Loucy (cell line): ENCODE data around the gene ISCU.

Experiments used
- H2AFZ ChIP-seq: fragments of 200-600 bp; sonication (generic); 2 replicates; pipeline ENCODE4 v1.6.0; 2016; ENCODE audit warnings: antibody characterized with exemption, mild to moderate bottlenecking, low read length, moderate library complexity
- H3F3A ChIP-seq: fragments of 200-600 bp; 2 replicates; pipeline ENCODE4 v1.6.0; 2016; ENCODE audit warnings: antibody characterized with exemption, low read depth, mild to moderate bottlenecking
- H3K27me3 ChIP-seq: fragments of 200-600 bp; sonication (generic); 2 replicates; pipeline ENCODE4 v1.6.1; 2014; ENCODE audit warnings: low read length, mild to moderate bottlenecking; ENCODE audit not compliant: insufficient read depth, poor library complexity, severe bottlenecking
- H3K36me3 ChIP-seq: fragments of 200-600 bp; sonication (generic); 2 replicates; pipeline ENCODE4 v1.6.1; 2016; ENCODE audit warnings: low read length; ENCODE audit not compliant: insufficient read depth
- H3K4me1 ChIP-seq: fragments of 200-600 bp; sonication (generic); 2 replicates; pipeline ENCODE4 v1.5.1; 2014; ENCODE audit warnings: low read length, mild to moderate bottlenecking; ENCODE audit not compliant: insufficient read depth, poor library complexity, severe bottlenecking
- H3K4me2 ChIP-seq: fragments of 200-600 bp; sonication (generic); 2 replicates; pipeline ENCODE4 v1.6.0; 2014; ENCODE audit warnings: antibody characterized with exemption, low read length, low read depth, mild to moderate bottlenecking; ENCODE audit not compliant: poor library complexity, severe bottlenecking
- H3K4me3 ChIP-seq: fragments of 200-600 bp; sonication (generic); 2 replicates; pipeline ENCODE4 v1.5.1; 2014; ENCODE audit warnings: low read length, mild to moderate bottlenecking, mixed read lengths; ENCODE audit not compliant: poor library complexity, severe bottlenecking
- H3K79me2 ChIP-seq: fragments of 200-600 bp; sonication (generic); 2 replicates; pipeline ENCODE4 v1.6.1; 2014; ENCODE audit warnings: low read length; ENCODE audit not compliant: insufficient read depth
- H3K9ac ChIP-seq: fragments of 200-600 bp; sonication (generic); 2 replicates; pipeline ENCODE4 v1.6.0; 2014; ENCODE audit warnings: mild to moderate bottlenecking, low read depth, low read length, moderate library complexity; ENCODE audit not compliant: poor library complexity, severe bottlenecking
- H3K9me2 ChIP-seq: fragments of 200-600 bp; sonication (generic); replicated peaks from 2 replicates; pipeline ENCODE4 v1.6.1; 2016; ENCODE audit warnings: low read depth, low read length, mixed read lengths
- H3K9me3 ChIP-seq: fragments of 200-600 bp; sonication (generic); 2 replicates; pipeline ENCODE4 v1.6.1; 2014; ENCODE audit warnings: mild to moderate bottlenecking, antibody characterized with exemption, low read length, low read depth; ENCODE audit not compliant: insufficient read depth
- H4K20me1 ChIP-seq: fragments of 200-600 bp; sonication (generic); 2 replicates; pipeline ENCODE4 v1.6.0; 2014; ENCODE audit warnings: antibody characterized with exemption, low read length, mild to moderate bottlenecking; ENCODE audit not compliant: insufficient read depth, poor library complexity, severe bottlenecking
- CTCF ChIP-seq: fragments of 200-600 bp; sonication (generic); conservative IDR thresholded peaks from 2 replicates; pipeline ENCODE4 v1.5.1; 2014; ENCODE audit warnings: mild to moderate bottlenecking, antibody characterized with exemption, low read length
- EZH2phosphoT487 ChIP-seq: fragments of 200-600 bp; IDR thresholded peaks from 2 replicates; pipeline ENCODE4 v1.6.1; 2018; ENCODE audit warnings: antibody characterized with exemption, mild to moderate bottlenecking, moderate library complexity, borderline replicate concordance

The ISCU gene

DNA sequence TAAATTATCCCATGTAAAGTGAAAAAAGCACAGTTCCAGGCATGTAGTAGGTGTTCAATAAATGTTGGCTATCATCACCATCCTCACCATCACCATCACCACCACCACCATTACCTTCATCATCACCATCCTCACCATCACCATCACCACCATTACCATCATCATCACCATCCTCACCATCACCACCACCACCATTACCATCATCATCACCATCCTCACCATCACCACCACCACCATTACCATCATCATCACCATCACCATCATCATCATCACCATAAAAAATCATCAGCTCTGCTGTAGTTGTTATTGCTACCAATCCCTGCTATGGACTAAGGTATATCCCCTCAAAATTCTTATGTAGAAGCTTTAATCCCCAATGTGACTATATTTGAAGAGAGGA lies 15.1 kb downstream of the ISCU start:
- no peak overlapping the region for H3K4me3 ChIP-seq

DNA sequence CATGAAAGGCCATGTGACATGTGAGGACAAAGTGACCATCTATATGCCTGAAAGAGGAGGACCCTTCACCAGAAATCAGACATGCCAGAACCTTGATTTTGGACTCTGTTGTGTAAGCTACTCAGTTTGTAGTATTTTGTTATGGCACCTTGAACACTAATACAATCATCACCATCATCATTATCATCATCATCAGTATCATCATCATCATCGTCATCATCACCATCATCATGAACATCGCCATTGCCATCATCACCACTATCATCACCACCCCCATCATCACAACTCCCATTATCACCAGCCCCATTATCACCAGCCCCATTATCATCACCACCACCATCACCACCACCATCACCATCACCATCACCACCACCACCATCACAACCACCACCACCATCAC lies 15.9 kb downstream of the ISCU start:
- H3K36me3 ChIP-seq = no peaks in the 10 kb centered on the region
- H3K9me3 ChIP-seq = no peaks in the 10 kb centered on the region
- no peaks in the 10 kb centered on the region for H3K27me3 ChIP-seq
- no peak overlapping the region for H3K9ac ChIP-seq
- no peaks in the 10 kb centered on the region for H3F3A ChIP-seq
- H3K4me1 ChIP-seq = no peaks in the 10 kb centered on the region
- no peak for TF ChIP-seq CTCF
- TF ChIP-seq EZH2phosphoT487 = no peak
- no peaks in the 10 kb centered on the region for H3K79me2 ChIP-seq
- H3K4me3 ChIP-seq = no peak overlapping the region
- no peak overlapping the region for H2AFZ ChIP-seq
- H4K20me1 ChIP-seq = no peaks in the 10 kb centered on the region
- H3K9me2 ChIP-seq = no peaks in the 10 kb centered on the region
- no peak overlapping the region for H3K4me2 ChIP-seq

More for the DNA sequence above, 15.1 kb downstream of the ISCU start:
- Histone ChIP-seq H3K9ac (no peak overlapping the region), H3K36me3 (no peaks in the 10 kb centered on the region), H3K9me3 (no peaks in the 10 kb centered on the region), H3K4me2 (no peak overlapping the region), H2AFZ (no peak overlapping the region), H3K79me2 (no peaks in the 10 kb centered on the region), H3K9me2 (no peaks in the 10 kb centered on the region), H4K20me1 (no peaks in the 10 kb centered on the region), H3K27me3 (no peaks in the 10 kb centered on the region), H3K4me1 (no peaks in the 10 kb centered on the region), H3F3A (no peaks in the 10 kb centered on the region)
- TF ChIP-seq EZH2phosphoT487 (no peak), CTCF (no peak)

- no peaks in the 10 kb centered on the region for H3K9me3 ChIP-seq
- TF ChIP-seq CTCF = no peak
- TF ChIP-seq EZH2phosphoT487 = no peak
- no peaks in the 10 kb centered on the region for H4K20me1 ChIP-seq
- H3K9ac ChIP-seq = no peak overlapping the region
- no peaks in the 10 kb centered on the region for H3K79me2 ChIP-seq
- no peaks in the 10 kb centered on the region for H3K27me3 ChIP-seq
- no peak overlapping the region for H3K4me3 ChIP-seq
- no peaks in the 10 kb centered on the region for H3K36me3 ChIP-seq
- H2AFZ ChIP-seq = no peak overlapping the region
- H3K4me1 ChIP-seq = no peaks in the 10 kb centered on the region
- H3K4me2 ChIP-seq = no peak overlapping the region
- no peaks in the 10 kb centered on the region for H3F3A ChIP-seq
- no peaks in the 10 kb centered on the region for H3K9me2 ChIP-seq
These were observed 16.4 kb downstream of the ISCU start for GRCh38 chr12:108578813-108579212.
